Cerebellar nuclear complex (tissue), 1 donor: ENCODE results near the gene CHDH.

ENCODE experiments used
- DNase-seq, 2 experiments: peaks; one replicate each; lab custom pipeline; 2025; lab: John Stamatoyannopoulos, UW

CHDH gene

GRCh38 chr3:53849916-53850315 is 3.7 kb upstream of the CHDH start:
- no peak for DNase-seq

GRCh38 chr3:53846851-53847155 is 584 bp upstream of the CHDH start:
- DNase-seq: no peak

GRCh38 chr3:53845881-53846133 is 412 bp downstream of the CHDH start:
- no peak for DNase-seq

DNA sequence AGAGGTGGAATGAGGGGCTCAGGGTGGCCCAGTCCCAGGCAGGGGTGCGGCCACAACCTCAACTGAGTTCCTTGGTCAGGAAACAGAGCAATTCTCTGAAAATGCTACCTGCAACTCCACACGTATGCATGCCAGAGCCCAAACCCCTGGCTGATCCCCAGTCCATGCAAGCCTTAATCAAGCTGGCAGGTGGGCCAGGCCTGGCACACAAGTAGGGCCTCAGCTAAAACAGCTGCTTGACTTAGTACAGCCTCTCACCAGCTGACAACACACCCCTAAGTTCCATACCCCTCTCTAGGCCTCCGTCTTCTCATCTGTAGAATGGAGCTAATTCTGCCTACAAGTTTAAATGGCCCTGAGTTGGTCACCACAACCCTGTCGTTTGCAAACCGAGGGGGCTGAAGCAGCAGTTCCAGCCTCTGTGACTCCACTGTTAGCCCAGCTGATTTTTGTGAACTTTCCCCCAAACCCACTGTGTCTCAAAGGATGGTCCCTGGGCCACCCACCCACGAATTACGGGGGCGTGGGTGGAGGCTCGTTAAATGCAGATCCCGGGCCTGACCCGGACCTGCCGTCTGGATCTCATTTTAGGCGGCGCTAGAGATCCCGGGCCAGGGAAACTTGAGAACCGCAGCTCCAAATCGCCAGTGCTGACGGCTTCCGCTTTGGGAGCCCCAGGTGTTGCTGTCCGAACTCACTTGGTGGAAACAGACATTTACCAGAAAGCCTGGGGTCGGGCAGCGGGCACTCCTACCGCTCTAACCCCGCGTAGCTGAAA is 927 bp downstream of the CHDH start:
- DNase-seq: peak in 1 of 2 experiments; percentile 9

DNA sequence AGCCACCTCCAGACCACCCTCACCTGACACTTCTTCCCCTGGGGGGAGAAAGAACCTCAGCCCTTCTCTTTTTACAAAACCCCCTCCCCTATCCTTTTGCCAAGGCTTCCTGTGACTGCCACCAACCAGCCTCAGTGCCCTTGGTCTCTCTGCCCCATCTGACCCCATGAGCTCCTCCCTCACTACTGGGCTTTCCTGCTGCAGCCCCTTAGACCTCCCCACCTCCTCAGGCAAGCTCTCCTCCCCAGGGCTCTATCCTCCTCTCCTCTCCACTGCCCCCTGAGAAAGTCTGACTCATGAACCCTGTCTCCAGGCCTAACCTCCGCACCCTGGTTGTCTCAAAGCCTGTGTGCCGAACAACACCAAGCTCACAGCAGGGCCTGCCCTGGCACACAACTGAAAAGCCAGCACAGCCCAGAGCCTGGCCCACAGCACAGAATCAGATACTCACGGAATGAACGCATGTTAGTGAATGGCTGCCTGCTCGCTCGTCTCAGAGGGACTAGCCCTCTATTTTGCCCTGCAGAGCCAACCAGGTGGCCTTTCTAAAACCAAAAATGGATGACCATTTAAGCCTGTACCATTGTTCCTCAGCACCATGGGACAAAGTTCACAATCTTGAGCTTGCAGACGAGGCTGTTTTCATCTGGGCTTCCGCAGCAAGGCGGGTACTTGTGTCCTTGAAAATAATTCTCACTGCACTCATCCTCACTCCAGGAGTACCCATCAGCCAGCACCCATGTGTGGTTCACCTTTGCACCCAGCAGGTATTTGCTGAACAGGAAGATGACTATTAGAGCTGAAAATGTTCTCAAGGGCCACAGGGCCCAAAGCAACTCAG is 1.7 kb downstream of the CHDH start:
- peak in 1 of 2 experiments; percentile 26 for DNase-seq

DNA sequence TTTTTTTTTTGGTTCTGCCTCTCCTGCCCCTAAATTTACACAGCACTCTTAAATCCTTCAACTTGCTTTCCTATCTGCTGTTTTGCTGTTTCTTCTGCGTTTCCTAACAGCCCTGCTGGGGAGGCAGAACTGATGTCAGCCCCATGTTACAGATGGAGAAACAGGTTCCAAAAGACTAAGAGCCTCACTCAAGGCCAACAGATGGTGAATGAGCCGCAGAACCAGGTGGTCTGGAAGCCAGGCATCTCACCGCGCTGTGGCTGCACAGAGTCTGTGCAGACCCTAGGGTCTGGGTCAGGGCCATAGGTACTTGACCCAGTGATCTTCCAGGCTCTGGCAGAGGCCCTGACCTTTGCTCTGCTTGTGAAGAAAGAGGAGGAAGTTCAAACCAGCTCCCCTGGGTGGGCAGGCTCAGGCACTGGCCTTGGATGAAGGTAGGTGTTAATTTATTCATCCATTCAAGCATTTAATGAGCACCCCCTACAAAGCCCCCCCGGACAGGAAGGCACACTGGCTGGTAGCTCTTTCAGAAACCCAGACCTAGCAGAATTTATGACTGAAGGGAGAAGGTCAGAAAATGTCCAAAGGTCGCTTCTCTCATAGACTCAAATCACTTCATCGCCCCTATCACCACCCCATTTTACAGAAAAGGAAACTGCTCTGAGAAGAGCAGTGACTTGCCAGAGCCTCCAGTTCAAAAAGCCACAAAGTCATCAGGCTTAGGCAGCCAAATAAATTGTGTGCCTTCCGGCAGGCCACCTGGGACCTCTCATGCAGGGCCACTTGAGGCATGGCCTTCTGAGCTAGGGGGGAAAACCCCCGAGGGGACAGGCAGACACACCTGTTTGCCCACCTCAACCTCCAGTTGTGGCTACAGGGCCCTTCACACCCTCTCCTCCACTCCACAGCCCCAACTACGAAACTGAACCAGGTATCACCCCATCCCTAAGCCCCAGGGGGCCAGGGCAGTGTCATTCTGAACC is 2.7 kb downstream of the CHDH start:
- peak; percentile 24 to 57 for DNase-seq

GRCh38 chr3:53842436-53843194 is 3.6 kb downstream of the CHDH start:
- peak; percentile 58 to 86 for DNase-seq

DNA sequence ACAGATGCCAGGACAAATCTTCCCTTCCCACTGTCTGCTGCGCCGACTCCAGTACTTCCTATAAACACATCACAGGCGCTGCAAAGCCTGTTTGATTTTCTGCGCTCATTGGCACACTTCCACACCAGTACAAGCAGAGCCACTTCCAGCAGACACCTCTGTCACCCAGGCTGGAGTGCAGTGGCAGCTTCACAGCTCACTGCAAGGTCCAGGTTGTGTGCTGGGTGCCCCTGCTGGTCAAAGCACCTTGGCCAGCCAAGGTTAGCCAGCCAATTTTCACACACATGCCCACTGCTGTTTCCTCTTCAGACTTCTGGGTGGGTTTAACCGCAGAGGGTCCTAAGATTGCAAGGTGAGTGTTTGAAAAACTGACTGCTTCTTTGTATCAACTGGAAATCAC is 4.9 kb downstream of the CHDH start:
- DNase-seq: no peak

DNA sequence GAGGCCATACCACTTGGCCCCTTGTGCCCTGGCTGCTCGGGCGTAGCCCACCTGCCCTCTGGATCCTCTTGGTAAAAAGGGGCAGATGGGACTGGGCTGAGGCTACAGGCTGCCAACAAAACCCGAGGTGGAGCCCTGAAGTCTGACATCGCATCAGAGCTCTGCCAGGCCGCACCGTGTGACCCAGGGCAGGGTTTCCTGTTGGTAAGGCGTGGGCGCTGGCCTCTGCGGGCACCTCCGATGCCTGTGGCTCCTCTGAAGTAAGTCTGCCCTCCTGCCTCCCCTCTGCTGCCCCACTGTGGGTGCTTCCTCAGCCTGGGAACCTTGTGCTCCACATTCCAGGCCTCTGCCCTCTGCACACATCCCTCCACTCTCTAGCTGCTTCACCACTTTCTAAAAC is 8.9 kb downstream of the CHDH start:
- no peak for DNase-seq

DNA sequence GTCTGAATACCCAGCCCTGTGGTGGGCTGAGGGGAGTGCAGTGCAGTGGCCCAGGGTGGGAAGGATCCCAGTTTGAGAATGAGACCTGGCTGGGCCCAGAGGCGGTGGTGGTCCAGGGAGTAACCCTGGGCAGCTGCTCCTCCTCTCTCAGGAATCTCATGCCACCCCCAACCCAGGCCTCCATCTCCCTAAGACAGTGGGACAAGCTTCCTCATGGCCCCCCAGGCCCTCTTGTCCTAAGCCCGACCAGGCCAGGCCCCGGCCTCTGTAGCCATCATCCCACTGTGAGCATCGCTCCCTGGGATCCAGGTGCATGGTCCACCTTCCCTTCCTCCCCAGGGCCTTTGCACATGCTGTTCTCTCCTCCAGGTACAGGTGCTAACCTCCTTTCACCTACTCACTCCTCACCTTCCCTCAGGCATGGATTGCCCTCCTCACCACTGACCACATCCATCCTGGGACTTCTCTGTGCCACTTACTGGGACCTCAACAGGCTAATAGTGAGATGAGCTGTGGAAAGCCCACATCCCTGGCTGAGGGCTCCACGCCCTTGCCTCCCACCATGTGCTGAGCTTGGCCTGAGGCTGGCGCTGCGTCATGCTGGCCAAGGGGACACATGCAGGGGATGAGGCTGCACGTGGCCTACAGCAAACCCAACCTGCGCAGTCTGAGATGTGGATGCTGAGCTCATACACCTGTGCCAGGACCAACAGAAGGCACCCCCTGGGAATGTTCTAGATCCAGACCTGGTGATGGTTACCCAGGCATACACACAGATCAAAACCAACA is 9.9 kb downstream of the CHDH start:
- DNase-seq: no peak

- no peak for DNase-seq
These were observed 11.0 kb downstream of the CHDH start for GRCh38 chr3:53835257-53835656.

DNA sequence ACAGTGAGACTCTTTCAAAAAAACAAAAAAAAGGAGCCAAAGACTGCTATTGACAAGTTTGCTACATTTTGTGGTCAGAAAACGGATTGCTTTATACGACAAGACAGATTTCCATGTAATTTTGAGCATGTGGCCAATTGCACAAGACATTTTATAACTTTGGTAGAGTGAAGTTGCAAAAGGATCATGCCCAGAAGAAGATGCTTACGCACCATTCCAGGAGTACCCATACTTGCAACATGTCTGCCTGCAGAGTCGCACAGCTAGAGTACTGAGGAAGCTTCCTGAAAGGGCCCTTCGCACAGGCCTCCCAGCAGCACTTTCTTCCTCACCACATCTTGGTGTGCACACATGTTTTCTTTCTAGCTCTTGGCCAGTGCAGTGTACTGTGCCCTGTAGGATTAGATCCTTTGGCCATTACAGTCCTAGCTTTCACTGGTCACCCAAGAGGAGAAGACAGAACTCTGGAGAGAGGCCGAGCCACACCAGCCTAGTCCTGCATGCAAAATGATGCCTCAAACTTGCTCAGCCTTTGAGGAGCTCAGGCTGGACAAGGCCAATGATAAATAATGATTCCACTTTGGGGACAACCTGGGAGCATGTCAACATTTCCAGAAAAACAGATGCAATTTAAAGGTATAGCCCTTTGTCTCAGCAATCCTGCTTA is 11.7 kb downstream of the CHDH start:
- no peak for DNase-seq

DNA sequence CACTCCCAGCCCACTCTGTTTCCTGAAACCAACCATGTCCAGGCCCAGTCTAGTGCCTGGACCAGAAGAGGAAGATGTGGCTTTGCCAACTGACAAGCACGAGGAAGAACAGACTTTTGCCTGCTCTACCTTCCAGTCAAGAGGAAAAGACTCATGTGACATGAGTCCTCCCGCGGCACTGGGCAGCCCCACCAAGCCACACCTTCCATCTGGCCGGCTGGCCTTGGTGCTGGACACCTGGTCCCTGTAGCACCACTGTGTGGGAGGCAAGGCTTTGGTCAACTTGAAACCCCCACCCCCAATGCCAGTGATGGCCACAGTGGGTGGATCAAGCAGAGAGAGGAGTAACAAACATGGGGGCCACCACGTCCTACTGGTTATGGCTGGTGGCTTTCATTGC is 12.5 kb downstream of the CHDH start:
- no peak for DNase-seq

GRCh38 chr3:53833053-53833645 is 13.1 kb downstream of the CHDH start:
- DNase-seq: no peak

DNA sequence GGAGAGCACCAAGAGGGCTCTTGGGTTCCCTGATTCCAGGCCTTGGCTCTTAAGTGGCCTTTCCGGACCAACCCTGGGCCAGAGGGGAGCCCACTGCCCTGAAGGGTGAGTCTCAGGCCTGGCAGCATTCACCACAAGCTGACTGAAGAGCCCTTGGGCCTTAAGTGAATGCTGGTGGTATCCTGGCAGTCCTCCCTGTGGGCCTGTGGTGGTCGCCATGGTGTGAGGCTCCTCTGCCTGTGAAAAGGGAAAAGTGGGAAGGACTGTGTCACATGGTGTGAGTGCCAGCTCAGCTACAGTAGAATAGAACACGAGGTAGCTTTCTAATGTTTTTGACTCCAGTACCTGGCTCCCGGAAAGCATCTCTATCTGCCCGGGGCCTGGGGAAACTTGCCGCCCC is 15.3 kb downstream of the CHDH start:
- DNase-seq: no peak

DNA sequence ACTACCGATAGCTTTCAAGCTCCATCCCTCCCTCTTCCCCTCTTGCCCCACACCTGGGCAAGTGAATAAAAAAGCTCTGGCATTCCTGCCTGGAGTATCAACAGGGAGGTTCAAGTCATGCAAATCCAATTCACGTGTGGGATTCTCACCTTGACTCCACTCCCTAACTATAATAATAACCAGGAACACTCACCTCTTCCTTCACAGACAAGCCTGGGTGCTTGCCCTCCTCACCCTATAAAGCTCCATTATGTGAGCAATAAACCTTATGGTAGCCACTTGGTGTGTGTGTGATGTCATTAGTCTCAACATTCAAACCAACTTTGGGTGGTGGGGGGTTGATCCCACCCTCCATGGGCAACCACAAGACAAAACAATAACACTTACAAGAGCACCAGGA is 16.6 kb downstream of the CHDH start:
- no peak for DNase-seq

DNA sequence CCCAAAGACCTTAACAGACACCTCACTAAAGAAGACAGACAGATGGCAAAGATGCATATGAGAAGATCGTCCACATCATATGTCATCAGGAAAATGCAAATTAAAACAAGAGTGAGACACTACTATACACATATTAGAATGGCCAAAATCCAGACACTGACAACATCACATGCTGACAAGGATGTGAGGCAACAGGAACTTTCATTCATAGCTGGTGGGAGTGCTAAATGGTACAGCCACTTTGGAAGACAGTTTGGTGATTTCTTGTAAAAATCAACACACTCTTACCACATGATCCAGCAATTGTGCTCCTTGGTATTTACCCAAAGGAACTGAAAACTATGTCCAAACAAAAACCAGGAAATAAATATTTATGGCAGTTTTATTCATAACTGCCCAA is 17.6 kb downstream of the CHDH start:
- DNase-seq: no peak

DNA sequence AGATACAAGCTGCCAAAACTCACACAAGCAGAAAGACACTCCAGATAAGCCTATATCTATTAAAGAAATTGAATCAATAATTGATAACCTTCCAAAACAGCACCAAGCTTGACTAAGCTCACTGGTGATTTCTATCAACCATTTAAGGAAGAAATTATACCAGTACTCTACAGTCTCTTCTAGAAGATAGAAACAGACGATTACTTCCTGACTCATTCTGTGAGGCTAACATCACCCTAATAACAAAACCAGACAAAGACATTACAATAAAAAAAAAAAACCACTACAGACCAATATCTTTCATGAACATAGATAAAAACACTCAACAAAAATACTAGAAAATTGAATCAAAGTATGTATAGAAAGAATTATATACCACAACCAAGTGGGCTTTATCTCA is 20.2 kb downstream of the CHDH start:
- DNase-seq: no peak

- no peak for DNase-seq
These were observed 21.4 kb downstream of the CHDH start for GRCh38 chr3:53824795-53825194.
